Tracheal epithelial cell (primary cell): ENCODE data around the gene PCDHB10. TPM values are rescaled to one million over a fixed set of nuclear protein-coding genes. Genes with fewer than 3 reads are reported as not detected.

Experiments used
- total RNA-seq: library from RNA; depleted of rRNA; stranded (reverse); fragments of >200 nt; gene quantifications from 2 replicates; pipeline ENCODE4 v1.2.1, GENCODE V29; 2014

Gene PCDHB10
- total RNA-seq, result under 0.01 and 0.21 TPM in 2 replicates

DNA sequence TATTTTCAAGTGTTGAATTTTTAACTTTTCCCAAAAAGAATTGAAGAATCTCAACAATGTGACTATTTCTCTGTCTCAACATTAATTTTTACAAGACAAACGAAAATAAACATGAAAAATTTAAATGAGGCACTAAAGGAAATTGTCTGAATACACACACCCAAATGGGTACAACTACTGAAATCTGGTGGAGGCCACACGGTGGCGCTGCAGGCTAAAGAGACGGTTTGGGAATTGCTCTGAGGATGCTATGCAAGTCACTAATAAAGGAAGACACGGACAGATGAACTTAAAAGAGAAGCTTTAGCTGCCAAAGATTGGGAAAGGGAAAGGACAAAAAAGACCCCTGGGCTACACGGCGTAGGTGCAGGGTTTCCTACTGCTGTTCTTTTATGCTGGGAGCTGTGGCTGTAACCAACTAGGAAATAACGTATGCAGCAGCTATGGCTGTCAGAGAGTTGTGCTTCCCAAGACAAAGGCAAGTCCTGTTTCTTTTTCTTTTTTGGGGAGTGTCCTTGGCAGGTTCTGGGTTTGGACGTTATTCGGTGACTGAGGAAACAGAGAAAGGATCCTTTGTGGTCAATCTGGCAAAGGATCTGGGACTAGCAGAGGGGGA is at the start of gene PCDHB10:
PCDHB10 (plus strand) TSS at position 244 of the 616 bp plus-strand sequence; CDS start at position 444, 200 bp downstream.

DNA sequence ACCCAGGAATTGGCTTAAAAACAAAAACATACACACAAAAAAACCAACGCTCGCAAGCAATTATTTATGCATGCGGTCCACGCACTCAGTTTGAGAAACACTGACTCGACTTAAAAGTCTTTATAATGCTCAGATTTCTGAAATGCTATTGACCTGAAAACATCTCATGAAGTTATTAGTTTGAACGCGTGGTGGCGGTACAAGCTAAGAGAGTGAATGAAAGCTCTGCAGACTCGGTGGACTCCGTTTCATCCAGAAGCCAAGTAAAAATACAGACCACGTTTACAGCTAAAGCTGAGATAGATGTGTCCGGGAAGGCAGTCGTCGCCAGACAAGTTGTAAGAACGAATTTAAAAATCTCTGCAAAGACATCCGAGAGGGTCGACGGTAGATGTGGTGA is 42.3 kb upstream of the PCDHB10 start, which contains the start of gene PCDHB6:
PCDHB6 (plus strand) TSS at position 246 of the 400 bp plus-strand sequence. CDS start 201 bp downstream, outside the sequence.

DNA sequence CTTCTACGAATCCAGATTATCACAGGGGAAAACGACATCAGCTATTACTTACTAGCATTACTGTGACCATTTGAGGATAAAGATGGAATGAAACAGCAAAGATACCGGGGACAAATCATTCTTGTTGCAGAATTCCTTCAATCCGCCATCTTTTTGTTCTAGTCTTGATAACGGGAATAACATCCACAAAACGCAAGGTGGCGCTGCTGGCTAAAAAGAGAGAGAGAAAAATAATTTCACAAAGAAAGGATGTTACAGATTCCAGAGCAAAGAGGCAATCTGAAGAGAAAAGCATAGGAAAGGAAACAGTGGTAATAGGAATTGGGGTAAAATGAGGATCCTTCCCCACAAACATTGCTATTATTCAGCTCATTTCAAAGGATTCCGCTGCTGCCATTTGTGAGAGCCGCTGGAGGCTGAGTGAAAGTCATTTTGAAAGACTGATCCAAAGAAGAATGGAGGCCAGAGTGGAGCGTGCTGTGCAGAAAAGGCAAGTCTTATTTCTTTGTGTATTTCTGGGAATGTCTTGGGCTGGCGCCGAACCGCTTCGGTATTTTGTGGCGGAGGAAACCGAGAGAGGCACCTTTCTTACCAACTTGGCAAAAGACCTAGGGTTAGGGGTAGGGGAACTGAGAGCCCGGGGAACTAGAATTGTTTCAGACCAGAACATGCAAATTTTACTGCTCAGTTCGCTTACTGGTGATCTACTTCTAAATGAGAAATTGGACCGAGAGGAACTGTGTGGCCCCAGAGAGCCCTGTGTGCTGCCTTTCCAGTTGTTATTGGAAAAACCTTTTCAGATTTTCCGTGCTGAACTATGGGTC is 19.6 kb upstream of the PCDHB10 start, which contains the start of gene PCDHB7:
PCDHB7 (plus strand) TSS at position 264 of the 824 bp plus-strand sequence; CDS start at position 456, 192 bp downstream.

DNA sequence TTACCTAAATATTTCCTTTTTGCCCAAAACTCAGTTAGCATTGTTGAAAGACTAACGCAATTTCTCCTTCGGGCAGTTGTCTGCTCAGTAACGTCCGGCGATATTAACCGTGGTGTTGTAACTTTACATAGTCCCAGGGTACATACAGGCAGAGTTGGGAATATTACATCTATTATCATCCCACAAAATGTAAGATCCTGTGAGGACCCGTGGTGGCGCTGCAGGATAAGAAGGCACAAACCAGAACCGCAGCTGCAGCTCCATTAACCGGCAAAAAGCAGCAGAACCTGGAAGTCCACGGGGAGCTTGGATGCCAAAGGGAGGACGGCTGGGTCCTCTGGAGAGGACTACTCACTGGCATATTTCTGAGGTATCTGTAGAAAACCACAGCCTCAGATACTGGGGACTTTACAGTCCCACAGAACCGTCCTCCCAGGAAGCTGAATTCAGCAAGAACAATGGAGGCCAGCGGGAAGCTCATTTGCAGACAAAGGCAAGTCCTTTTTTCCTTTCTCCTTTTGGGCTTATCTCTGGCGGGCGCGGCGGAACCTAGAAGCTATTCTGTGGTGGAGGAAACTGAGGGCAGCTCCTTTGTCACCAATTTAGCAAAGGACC is 14.5 kb upstream of the PCDHB10 start, which contains the start of gene PCDHB8:
PCDHB8 (plus strand) TSS at position 214 of the 615 bp plus-strand sequence; CDS start at position 459, 245 bp downstream.

DNA sequence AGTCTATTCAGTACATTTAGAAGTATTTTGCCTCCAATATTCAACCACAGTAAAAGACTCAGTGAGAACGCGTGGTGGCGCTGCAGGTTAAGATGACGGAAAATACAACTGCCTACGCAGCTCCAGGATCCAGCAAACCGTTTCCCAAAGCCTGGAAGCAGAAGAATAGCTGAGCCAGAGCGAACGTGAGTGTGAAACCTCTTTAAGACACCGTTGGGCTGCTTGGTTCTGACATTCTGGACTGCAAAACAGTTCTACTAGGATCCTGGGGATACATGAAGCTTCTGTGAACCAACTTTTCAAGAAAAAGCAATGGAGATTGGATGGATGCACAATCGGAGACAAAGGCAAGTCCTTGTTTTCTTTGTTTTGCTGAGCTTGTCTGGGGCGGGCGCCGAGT is 9.9 kb upstream of the PCDHB10 start, which contains the start of gene PCDHB16:
PCDHB16 (plus strand) TSS at position 140 of the 400 bp plus-strand sequence; CDS start at position 313, 173 bp downstream.

DNA sequence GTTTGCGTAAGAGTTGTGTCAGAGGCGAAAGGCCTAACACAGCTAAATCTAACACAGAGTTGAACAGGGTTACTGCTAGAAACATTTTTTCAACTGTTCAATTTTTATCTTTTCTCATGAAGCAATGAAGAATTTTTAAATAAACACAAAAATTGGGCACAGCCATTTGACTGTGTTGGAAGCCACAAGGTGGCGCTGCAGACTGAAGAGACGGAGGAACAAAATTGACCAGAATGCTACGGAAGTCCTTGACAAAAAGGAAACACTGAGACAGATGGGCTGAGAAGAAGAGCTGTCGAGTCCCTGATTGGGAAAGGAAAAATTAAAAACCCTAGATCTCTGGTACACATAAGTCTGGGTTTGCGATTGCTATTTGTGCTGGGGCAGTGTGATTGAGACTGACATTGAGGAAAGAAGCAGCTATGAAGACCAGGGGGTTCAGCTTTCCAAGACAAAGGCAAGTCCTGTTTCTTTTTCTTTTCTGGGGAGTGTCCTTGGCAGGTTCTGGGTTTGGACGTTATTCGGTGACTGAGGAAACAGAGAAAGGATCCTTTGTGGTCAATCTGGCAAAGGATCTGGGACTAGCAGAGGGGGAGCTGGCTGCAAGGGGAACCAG is 5.1 kb upstream of the PCDHB10 start, which contains the start of gene PCDHB9:
PCDHB9 (plus strand) TSS at position 265 of the 616 bp plus-strand sequence; CDS start at position 423, 158 bp downstream.

DNA sequence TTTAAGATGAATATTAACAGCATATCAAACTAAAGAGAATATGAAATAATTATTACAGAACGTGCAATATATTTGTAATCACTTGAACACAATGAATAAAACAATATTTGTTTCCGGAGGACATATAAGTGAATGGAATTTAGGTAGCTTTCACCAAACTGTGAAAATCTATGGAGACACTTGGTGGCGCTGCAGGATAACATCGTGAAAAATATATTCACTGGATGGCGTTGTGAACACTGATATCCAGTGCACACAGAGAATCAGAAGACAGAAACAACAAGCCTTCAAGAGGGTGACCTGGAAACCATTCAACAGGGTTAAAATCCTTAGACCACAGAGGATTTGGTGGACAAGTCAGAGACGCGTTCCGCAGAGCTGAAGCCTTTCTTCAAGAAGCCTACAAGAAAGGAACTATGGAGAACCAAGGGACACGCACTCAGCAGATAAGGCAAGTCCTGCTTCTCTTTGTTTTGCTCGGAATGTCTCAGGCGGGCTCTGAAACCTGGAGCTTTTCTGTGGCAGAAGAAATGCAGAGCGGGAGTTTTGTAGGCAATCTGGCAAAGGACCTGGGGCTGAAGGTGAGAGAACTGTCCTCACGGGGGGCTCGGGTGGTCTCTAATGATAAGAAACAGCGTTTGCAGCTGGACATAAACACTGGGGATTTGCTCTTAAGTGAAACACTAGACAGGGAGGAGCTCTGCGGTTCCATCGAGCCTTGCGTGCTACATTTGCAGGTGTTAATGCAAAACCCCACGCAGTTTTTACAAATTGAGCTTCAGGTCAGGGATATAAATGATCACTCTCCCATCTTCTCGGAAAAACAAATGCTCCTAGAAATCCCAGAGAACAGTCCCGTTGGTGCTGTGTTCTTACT is 7.4 kb downstream of the PCDHB10 start, which contains the start of gene PCDHB11:
PCDHB11 (plus strand) TSS at position 269 of the 877 bp plus-strand sequence; CDS start at position 417, 148 bp downstream.

DNA sequence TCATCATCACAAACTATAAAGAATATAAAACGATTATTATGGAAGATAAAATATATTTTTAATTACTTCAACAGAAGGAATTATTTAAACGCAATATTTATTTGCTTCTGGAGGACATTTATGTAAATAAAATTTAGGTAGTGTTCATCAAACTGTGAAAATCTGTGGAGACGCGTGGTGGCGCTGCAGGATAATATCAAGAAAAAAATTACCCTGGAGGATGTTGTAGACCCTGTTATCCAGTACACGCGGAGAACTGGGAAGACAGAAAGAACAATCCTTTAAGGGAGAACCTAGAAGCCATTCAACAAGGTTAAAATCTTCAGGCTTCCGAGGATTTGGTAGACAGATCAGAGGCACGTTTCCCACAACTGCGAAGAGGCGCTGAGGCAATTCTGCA is 16.3 kb downstream of the PCDHB10 start, which contains the start of gene PCDHB12:
PCDHB12 (plus strand) TSS at position 242 of the 400 bp plus-strand sequence. CDS start 189 bp downstream, outside the sequence.

DNA sequence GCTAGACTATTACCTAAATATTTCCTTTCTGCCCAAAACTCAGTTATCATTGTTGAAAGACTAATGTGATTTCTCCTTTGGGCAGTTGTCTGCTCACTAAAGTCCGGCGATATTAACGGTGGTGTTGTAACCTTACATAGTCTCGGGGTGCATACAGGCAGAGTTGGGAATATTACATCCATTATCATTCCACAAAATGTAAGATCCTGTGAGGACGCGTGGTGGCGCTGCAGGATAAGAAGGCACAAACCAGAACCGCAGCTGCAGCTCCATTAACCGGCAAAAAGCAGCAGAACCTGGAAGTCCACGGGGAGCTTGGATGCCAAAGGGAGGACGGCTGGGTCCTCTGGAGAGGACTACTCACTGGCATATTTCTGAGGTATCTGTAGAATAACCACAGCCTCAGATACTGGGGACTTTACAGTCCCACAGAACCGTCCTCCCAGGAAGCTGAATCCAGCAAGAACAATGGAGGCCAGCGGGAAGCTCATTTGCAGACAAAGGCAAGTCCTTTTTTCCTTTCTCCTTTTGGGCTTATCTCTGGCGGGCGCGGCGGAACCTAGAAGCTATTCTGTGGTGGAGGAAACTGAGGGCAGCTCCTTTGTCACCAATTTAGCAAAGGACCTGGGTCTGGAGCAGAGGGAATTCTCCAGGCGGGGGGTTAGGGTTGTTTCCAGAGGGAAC is 21.6 kb downstream of the PCDHB10 start, which contains the start of gene PCDHB13:
PCDHB13 (plus strand) TSS at position 264 of the 684 bp plus-strand sequence; CDS start at position 469, 205 bp downstream.

DNA sequence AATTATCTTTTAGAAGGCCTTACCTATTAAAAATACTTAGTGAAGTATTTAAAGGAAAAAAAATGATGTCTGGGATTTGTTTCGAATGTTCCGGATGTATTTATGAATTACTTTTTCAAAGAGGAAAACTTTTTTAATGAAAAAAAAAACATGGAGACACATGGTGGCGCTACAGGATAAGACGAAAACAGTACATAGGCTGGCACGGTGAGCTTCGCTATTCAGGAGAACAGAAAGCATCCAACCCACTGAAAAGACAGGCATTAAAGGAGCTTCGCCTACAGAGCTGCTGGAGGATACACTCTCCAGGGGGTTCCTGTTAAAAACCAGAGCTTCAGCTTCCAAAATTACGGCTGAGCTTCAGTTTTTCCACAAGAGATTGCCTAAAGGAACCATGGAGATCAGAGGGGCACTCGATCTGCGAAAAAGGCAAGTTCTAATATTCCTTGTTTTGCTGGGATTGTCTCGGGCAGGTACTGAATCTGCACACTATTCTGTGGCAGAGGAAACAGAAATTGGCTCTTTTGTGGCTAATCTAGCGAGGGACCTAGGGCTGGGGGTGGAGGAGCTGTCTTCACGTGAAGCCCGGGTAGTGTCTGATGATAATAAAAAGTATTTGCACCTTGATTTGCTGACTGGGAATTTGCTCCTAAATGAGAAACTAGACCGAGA is 31.1 kb downstream of the PCDHB10 start, which contains the start of gene PCDHB14:
PCDHB14 (plus strand) TSS at position 232 of the 672 bp plus-strand sequence; CDS start at position 395, 163 bp downstream.

Other genes starting within 250 kb of the PCDHB10 start
- 1.9 and 16.0 TPM in 2 replicates for gene PCDHAC2, start 225.9 kb upstream of the PCDHB10 start, total RNA-seq
- gene PCDHB1, start 141.0 kb upstream of the PCDHB10 start, total RNA-seq, result not detected in 2 replicates
- gene PCDHB2, start 97.7 kb upstream of the PCDHB10 start, total RNA-seq, result 0.43 and 1.4 TPM in 2 replicates
- gene PCDHB3, start 91.9 kb upstream of the PCDHB10 start, total RNA-seq, result 0.21 and 0.48 TPM in 2 replicates
- gene PCDHB4, start 70.5 kb upstream of the PCDHB10 start, total RNA-seq, result under 0.01 TPM in 1 of 2 replicates, not detected in the other
- 0.24 and 0.64 TPM in 2 replicates for gene PCDHB5, start 57.1 kb upstream of the PCDHB10 start, total RNA-seq
- gene PCDHB6, start 42.3 kb upstream of the PCDHB10 start, total RNA-seq, result not detected in 2 replicates
- under 0.01 TPM in 1 of 2 replicates, not detected in the other for gene PCDHB7, start 19.7 kb upstream of the PCDHB10 start, total RNA-seq
- gene PCDHB8, start 14.6 kb upstream of the PCDHB10 start, total RNA-seq, result under 0.01 TPM in 2 replicates
- under 0.01 TPM in 1 of 2 replicates, not detected in the other for gene PCDHB16, start 10.0 kb upstream of the PCDHB10 start, total RNA-seq
- gene PCDHB9, start 5.2 kb upstream of the PCDHB10 start, total RNA-seq, result under 0.01 TPM in 1 of 2 replicates, not detected in the other
- 0.24 and 0.43 TPM in 2 replicates for gene PCDHB11, start 7.3 kb downstream of the PCDHB10 start, total RNA-seq
- gene PCDHB12, start 16.4 kb downstream of the PCDHB10 start, total RNA-seq, result under 0.01 TPM in 1 of 2 replicates, not detected in the other
- gene PCDHB13, start 21.6 kb downstream of the PCDHB10 start, total RNA-seq, result 0.24 TPM in 1 of 2 replicates, not detected in the other
- 0.24 and 0.43 TPM in 2 replicates for gene PCDHB14, start 31.0 kb downstream of the PCDHB10 start, total RNA-seq
- 0.21 and 0.24 TPM in 2 replicates for gene PCDHB15, start 53.0 kb downstream of the PCDHB10 start, total RNA-seq
- gene SLC25A2, start 111.7 kb downstream of the PCDHB10 start, total RNA-seq, result not detected in 2 replicates
- 30.1 and 32.8 TPM in 2 replicates for gene TAF7, start 128.4 kb downstream of the PCDHB10 start, total RNA-seq
- under 0.01 TPM in 1 of 2 replicates, not detected in the other for gene PCDHGA1, start 138.2 kb downstream of the PCDHB10 start, total RNA-seq
- 0.21 and 0.48 TPM in 2 replicates for gene PCDHGA2, start 146.4 kb downstream of the PCDHB10 start, total RNA-seq
- gene PCDHGA3, start 151.5 kb downstream of the PCDHB10 start, total RNA-seq, result under 0.01 and 0.21 TPM in 2 replicates
- gene PCDHGB1, start 157.7 kb downstream of the PCDHB10 start, total RNA-seq, result 0.21 and 0.24 TPM in 2 replicates
- 0.24 TPM in 1 of 2 replicates, not detected in the other for gene PCDHGA4, start 162.7 kb downstream of the PCDHB10 start, total RNA-seq
- gene PCDHGB2, start 167.6 kb downstream of the PCDHB10 start, total RNA-seq, result under 0.01 TPM in 1 of 2 replicates, not detected in the other
- 0.24 TPM in 1 of 2 replicates, not detected in the other for gene PCDHGA5, start 171.8 kb downstream of the PCDHB10 start, total RNA-seq
- 0.24 and 0.43 TPM in 2 replicates for gene PCDHGB3, start 177.9 kb downstream of the PCDHB10 start, total RNA-seq
- under 0.01 and 0.24 TPM in 2 replicates for gene PCDHGA6, start 181.5 kb downstream of the PCDHB10 start, total RNA-seq
- 0.21 and 0.24 TPM in 2 replicates for gene PCDHGA7, start 190.4 kb downstream of the PCDHB10 start, total RNA-seq
- 0.64 and 5.3 TPM in 2 replicates for gene PCDHGB4, start 195.3 kb downstream of the PCDHB10 start, total RNA-seq
- 0.21 and 0.48 TPM in 2 replicates for gene PCDHGA8, start 200.3 kb downstream of the PCDHB10 start, total RNA-seq
- gene PCDHGB5, start 205.6 kb downstream of the PCDHB10 start, total RNA-seq, result 2.6 and 4.6 TPM in 2 replicates
- gene PCDHGA9, start 210.4 kb downstream of the PCDHB10 start, total RNA-seq, result 0.72 and 0.85 TPM in 2 replicates
- 0.48 and 0.64 TPM in 2 replicates for gene PCDHGB6, start 215.7 kb downstream of the PCDHB10 start, total RNA-seq
- gene PCDHGA10, start 220.6 kb downstream of the PCDHB10 start, total RNA-seq, result 2.2 and 4.3 TPM in 2 replicates
- 1.1 and 3.4 TPM in 2 replicates for gene PCDHGB7, start 225.3 kb downstream of the PCDHB10 start, total RNA-seq
- 2.2 and 2.6 TPM in 2 replicates for gene PCDHGA11, start 228.7 kb downstream of the PCDHB10 start, total RNA-seq
- 1.7 and 3.9 TPM in 2 replicates for gene PCDHGA12, start 238.2 kb downstream of the PCDHB10 start, total RNA-seq